OCI-M2 (cell line): ENCODE data around the gene CKAP4.
"Not testable (repeated sequence)": the region's sequence is repeated elsewhere in the genome, so short reads cannot be mapped to it uniquely, and the experiment has no call there.

ENCODE experiments used
- DNase-seq: peaks from one replicate; lab custom pipeline; 2025; ENCODE audit not compliant: unreplicated experiment; lab: John Stamatoyannopoulos, UW

CKAP4 gene, protein sequence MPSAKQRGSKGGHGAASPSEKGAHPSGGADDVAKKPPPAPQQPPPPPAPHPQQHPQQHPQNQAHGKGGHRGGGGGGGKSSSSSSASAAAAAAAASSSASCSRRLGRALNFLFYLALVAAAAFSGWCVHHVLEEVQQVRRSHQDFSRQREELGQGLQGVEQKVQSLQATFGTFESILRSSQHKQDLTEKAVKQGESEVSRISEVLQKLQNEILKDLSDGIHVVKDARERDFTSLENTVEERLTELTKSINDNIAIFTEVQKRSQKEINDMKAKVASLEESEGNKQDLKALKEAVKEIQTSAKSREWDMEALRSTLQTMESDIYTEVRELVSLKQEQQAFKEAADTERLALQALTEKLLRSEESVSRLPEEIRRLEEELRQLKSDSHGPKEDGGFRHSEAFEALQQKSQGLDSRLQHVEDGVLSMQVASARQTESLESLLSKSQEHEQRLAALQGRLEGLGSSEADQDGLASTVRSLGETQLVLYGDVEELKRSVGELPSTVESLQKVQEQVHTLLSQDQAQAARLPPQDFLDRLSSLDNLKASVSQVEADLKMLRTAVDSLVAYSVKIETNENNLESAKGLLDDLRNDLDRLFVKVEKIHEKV

DNA sequence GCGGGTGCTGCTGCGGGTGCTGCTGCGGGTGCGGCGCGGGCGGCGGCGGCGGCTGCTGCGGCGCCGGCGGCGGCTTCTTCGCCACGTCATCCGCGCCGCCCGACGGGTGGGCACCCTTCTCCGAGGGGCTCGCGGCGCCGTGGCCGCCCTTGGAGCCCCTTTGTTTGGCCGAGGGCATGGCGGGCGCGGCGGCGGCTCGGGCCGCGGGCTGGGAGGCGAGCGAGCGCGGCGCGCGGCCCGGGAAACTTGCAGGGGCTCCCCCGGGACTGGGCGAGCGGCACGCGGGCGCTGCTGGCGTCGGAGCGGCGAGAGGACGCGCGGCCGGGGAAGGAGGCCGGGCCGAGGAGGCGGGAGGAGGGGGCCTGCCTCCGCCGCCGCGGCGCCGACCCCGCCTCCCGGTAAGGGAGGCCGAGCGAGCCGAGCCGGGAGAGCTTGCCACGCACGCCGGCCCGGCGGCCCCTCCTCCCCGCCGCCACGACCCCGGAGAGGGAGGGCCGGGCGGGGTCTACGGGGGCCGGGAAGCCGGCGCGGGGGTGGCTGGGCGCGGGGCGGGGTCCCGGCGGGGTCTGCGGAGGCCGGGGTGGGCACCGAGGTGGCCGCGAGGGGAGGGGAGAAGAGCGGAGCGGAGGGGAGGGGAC, at the start of gene CKAP4:
Gene CKAP4 (minus strand): TSS at position 347 of the 638 bp plus-strand sequence. CDS start 169 bp downstream, at position 178.
- DNase-seq = no peak

DNA sequence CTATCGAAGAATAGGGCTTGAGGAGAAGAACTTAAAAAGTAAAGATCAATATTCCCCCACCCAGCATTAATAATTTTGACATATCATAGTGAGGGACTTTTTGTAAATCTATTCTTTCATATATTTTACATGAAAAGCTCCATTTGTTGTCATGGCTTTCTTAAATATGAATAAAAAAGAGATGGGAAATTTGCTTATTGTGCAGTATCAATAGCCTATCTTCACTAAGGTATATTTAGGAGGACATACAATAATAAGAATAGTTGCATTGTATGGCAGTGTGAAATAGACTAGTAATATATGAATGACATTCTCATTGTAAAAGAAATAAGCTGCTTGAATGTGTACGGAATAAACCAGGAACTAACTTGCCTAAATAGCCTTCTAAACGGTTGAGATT, 49.3 kb upstream of the CKAP4 start:
- no peak for DNase-seq

DNA sequence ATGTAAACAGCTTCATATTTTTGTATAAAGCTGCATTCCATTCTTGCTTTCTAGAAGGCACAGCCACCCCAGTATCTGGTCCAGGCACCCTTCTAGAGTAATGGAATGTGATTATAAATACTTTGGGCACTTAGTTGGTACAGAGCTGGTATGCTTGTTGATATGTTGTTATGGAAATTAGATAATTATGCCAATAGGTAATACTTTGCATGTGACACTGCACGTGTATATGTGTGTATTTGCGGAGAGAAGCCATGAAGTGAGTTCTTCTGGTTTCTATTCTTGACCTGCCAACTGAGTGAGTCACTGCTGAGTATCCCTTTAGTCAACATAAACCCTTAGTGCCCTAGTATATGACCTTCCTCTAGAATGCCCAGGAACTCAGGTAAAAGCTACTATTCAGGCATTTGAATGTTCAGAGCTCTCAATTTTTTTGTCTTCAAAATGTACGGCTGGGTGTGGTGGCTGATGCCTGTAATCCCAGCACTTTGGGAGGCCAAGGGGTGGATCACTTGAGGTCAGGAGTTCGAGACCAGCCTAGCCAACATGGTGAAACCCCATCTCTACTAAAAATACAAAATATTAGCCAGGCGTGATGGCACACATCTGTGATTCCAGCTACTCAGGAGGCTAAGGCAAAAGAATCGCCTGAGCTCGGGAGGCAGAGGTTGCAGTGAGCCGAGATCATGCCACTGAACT, 48.5 kb upstream of the CKAP4 start:
- DNase-seq = no peak

DNA sequence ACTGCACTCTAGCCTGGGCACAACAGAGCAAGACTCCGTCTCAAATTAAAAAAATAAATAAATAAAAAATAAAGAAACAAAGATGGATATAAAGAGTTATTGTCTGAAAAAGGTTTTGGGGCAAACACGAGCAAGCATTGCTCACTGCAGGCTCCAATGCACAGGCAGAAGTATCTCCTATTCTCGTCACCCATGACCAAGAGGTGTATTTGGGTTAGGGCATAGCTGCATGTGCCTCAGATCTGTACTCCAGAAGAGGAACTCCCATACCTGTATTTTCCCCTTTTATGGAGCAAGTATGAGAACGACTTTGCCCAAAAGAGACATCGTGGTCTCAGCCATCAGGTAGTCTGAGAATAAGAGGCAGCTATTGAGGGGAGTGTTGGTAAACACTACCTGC, 44.5 kb upstream of the CKAP4 start:
- DNase-seq = no peak

DNA sequence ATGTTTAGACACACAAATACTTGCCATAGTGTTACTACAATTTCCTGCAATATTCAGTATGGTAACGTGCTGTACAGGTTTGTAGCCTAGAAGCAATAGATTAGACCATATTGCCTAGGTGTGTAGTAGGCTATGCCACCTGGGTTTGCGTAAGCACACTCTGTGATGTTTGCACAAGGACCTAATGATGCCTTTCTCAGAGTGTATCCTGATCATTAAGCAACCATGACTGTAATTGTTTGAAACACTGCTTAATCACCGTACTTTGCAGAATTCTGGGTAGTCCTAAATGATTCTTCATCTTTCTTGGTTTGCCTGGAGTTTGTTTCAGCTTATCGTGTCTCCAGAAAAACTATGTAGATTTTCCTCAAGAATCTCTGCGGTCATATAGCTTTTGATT, 43.5 kb upstream of the CKAP4 start:
- DNase-seq = no peak

DNA sequence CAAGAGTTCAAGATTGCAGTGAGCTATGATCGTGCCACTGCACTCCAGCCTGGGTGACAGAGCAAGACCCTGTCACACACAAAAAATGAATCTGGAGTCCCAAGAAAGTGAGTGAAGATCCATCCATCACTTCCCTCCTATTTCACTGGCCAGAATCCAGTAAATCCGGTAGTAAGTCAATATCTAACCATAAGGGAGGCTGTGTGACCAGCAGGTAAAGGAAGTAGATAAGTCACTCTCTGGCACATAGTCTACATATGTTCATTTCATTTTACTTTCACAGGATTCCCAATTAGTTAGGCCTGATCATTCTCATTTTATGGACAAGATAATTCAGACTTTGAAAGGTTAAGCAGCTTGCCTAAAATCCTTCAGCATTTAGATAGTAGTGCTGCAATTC, 42.8 kb upstream of the CKAP4 start:
- DNase-seq = no peak

DNA sequence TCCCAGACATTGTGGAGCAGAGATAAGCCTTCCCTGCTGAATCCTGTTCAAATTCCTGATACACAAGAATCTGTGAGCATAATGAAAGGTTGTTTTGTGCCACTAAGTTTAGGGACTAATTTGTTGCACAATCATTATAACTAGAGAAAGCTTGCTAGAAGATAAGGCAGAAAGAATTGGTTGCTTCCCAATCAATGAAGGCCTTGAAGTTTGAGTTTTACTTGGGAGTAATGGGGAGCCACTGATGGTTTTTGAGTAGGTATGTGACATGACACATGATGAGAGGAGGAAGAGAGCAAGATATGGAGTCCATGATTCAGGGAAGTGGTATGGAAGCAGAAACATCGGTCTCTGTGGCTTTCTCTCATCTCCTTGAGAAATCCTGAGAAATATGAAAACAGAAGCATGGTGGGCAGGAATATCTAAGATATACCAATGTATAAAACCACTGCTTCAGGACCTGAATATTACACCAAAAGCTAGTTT, 41.4 kb upstream of the CKAP4 start:
- no peak for DNase-seq

DNA sequence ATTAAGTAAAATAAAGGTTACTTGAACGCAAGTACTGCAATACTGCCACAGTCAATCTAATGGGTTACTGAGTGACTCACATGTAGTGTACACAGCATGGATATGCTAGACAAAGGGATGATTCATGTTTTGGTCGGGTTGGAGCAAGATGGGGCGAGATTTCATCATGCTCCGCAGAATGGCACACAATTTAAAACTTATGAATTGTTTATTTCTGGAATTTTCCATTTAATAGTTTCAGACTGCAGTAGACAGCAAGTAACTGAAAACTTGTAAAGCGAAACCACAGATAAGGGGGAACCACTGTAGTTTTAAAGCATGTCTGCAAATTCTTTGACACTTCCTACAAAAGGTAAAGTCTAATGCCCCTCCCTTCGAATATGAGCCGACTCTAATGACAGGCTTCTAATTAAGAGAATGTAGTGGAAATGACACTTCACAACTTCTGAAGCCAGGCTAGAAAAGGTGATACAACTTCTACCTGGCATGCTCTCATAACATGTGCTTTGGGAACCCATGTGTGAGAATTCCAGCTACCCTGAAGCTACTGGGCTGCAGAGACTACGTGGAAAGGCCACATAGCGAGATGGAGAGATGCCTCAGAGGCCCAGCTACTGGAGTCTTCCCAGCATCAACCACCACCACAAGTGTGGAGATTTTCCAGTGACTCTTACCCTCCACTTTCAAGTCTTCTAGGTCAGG, 40.8 kb upstream of the CKAP4 start:
- no peak for DNase-seq

DNA sequence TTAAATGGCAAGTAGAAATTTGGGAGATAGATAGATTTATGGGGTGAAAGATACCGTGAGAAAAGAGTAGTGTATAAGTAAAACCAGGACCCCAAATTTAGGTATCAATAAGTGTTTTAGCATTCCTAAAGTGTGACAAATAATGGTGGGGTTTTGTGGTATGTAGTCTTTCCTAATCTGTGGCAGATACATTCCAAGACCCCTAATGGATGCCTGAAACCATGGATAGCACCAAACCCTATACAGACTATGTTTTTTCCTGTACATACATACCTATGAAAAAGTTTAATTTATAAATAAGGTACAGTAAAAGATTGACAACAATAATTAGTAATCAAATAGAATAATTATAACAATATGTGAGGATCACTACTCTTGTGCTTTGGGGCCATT, 40.3 kb upstream of the CKAP4 start:
- no peak for DNase-seq

DNA sequence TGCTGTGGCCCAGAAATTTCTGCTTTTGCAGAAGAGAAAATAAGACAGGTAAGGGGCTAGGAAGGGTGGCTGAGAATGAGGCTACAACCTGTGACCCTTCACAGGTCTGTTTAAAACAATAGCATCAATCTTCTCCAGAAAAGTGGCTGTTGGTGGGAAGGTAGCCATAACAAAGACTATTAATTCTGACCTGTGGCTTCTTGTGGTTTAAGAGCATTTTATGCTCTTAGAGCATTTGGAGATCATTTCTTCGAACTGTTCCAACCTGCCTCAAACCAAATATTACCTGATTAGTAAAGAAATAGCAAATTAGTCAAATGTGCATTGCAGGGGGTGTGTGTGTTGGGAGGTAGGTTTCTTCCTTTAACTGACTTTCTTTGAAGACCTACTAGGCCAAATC, 39.5 kb upstream of the CKAP4 start:
- DNase-seq = no peak

DNA sequence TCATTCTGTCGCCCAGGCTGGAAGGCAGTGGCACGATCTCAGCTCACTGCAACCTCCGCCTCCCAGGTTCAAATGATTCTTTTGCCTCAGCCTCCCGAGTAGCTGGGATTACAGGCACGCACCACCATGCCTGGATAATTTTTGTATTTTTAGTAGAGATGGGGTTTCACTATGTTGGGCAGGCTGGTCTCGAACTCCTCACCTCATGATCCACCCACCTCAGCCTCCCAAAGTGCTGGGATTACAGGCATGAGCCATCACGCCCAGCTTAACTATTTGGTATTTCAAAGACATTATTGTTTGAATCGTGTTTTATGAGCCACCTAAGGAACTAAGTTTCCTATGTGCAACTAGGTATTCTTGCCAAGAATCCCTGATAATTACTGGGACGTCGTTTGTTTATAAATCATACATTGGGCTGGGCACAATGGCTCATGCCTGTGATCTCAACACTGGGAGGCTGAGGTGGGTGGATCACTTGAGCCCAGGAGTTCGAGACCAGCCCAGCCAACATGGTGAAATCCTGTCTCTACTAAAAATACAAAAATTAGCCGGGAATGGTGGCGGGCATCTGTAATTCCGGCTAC, 38.8 kb upstream of the CKAP4 start:
- not testable (repeated sequence) for DNase-seq

DNA sequence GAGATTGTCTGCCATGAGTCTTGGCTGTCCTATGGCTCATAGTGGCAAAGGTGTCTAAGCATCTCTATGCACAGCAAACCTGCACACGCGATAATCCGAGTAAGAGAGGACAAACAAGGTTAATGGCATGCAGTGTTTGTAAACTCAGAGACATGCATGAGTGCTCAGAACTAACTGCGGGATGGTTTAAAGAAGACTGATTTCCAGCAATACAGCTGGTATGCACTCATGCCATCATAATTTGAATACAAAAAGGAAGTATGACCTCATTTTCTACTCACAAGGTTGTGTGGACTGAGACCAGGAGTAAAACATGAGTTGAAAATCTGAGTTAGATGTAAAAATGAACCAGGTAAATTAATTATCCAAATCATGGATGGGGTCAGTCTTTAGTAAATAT, 38.2 kb upstream of the CKAP4 start:
- no peak for DNase-seq

DNA sequence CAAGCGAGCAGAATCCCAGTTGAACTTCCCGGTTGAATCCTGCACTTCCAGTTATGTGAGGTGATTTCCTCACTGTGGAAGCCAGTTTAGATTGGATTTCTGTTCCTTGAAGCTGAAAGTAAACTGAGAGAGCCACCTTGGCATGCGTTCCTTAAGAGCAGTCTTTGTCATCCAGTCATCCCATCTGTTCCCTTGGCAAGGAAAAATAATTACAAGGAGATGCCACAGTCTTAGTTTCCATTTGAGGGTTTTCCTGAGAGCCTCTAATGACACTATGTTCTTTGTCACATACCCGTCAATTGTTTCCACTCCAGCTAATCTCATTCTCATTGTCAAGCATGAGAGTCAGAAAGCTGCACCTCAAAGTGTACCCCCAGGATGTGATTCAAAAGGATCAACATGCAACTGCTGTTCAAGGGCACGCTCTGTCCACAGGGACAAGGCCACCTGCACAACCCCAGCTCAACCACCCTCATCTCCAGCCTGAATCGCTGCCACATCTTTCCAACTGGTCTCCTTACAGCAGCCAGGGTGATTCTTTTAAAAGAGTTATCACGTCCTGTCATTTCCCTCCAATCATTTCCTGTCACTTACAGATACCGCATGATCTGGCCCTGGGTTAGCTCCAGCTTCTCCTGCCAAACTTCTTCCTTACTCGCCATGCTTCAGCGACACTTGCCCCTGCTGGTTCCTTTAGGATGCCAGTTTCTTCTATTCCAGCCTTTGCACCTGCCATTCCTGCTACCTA, 36.7 kb upstream of the CKAP4 start:
- no peak for DNase-seq

DNA sequence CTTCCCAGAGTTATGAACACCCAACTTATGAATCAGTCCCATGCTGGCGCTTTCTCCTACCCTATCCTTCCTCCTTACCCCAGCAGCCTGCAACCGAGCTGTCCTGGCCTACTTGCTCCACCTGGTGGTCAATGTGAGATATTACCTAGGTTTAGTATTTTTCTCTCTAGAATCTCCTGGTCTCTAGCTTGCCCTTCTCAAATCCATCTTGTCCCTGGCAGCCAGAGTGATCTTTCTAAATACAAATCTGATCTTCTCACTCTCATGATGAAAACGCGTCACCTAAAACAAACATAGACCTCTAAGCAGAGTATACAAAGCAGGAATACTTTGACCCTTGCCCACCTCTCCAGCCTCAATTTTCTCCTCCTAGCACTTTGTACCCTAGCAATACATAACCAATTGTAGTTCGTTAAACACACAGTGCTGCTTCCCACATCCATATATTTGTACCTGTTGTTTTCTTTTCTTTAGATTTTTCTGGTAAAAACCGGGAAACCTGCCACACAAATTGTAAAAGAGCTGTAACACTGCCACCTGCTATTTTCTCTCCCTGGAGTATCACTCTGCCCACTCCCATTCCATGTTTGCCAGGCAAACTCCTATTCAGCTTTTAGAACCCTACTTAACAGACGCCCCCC, 34.8 kb upstream of the CKAP4 start:
- DNase-seq = no peak

DNA sequence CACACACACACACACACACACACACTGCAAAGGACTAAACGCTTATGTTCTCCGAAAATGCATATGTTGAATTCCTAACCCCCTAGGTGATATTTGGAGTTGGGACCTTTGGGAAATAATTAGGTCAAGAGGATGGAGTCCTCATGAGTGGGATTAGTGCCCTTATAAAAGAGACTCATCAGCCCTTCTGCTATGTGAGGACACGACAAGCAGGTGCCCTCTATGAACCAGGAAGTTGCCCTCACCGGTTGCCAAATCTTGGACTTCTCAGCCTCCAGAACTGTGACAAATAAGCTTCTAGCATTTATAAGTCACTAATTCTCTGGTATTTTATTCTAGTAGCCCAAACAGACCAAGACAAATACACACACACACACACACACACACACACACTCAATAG, 34.0 kb upstream of the CKAP4 start:
- no peak for DNase-seq

DNA sequence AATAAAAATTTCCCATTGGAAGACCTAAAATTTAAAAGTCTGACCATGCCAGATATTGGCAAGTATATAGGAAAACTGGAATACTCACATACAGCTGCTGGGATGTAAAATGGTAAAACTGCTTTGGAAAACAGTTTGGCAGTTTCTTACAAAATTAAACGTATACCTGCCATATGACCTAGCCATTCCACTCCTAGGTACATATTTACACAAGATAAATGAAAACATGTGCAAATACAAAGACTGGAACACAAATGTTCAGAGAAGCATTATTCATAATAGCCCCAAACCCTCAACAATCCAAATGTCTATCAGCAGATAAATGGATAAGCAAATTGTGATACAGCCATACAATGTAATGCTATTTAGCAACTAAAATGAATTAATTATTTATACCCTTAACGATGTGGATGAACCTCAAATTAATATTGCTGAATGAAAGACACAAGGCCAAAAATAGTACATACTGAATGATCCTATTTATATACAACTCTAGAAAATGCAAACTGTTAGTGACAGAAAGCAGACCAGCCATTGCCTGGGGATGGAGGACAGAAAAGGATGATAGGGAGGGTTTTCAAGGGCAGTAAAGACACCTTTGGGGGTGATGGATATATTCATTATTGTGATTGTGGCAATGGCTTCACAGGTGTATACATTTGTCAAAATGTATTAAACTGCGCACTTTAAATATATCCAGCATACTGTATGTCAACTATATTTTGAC, 33.4 kb upstream of the CKAP4 start:
- no peak for DNase-seq

DNA sequence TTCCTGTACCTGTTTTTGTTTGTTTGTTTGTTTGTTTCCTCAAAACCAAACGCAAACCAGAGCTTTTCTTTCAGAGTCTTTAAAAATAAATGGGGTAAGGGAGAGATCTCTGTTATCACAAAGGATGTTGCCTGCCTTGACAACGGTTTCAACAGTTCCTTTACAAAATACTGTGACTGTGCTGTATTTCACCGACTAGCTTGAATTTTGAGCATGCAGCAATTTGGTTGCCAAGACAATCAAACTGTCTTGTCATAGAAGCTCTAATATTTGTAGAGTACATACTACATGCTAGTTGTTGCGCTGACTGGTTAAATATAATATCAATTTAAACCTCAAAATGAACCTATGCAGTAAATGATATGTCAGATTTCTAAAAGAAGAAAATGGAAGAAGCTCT, 32.3 kb upstream of the CKAP4 start:
- DNase-seq = no peak

DNA sequence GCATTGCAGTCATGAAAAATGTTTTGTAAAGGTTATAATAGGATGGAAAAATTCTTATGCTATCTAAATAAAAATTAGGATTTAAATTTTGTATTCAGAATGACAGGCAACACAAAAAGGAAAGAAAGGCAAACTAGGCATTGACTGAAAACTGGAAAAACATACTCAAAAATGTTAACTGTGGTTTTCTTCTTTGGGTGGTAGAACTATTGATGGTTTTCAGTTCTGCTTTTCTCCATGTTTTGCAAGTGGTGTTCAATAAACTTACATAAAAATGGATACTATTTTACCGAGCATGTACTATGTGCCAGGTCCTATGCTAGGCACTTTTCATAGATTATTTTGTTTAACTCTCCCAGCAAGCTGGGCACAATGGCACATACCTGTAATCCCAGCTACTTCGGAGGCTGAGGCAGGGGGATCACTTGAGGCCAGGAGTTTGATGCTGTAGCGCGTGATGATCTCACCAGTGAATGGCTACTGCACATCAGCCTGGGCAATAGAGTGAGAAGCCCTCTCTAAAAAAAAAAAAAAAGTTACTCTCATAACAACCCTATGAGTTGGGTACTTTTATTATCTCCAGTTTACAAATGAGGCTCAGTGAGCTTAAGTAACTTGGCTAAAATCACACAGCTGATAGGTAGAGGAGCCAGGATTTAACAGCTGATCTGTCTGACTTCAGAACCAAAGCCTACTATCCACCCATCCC, 28.4 kb upstream of the CKAP4 start:
- DNase-seq = no peak
